Measurements from ENCODE around the gene MYCBP2. TPM values are rescaled to one million over a fixed set of nuclear protein-coding genes. Genes with fewer than 3 reads are reported as not detected.

Gene MYCBP2
- total RNA-seq, 1 donor from 2014 or later: 42.2 TPM

- intact Hi-C loops (cut with micrococcal nuclease): no loop called here
- H3K4me1 ChIP-seq: peaks cover 8% of the 10 kb centered on the region
- TF ChIP-seq CTCF (IDR thresholded peaks at IDR 0.05; ENCODE audit: borderline replicate concordance): no peak
- no peak overlapping the region for H3K4me3 ChIP-seq
- H3K27me3 ChIP-seq (ENCODE audit: low read depth): no peaks in the 10 kb centered on the region
- H3K27ac ChIP-seq (replicated peaks): no peak overlapping the region
- H3K9me3 ChIP-seq (replicated peaks): no peaks in the 10 kb centered on the region
- no peak for DNase-seq
- H3K36me3 ChIP-seq: peaks cover 67% of the 10 kb centered on the region
These were observed 189.9 kb downstream of the MYCBP2 start for GRCh38 chr13:77136902-77137420.

- Histone ChIP-seq H3K36me3 (peaks cover 62% of the 10 kb centered on the region), H3K4me3 (no peak overlapping the region), H3K4me1 (peaks cover 11% of the 10 kb centered on the region), H3K27ac (replicated peaks) (no peak overlapping the region), H3K9me3 (replicated peaks) (no peaks in the 10 kb centered on the region), H3K27me3 (ENCODE audit: low read depth) (no peaks in the 10 kb centered on the region)
- DNase-seq: no peak
- TF ChIP-seq CTCF (IDR thresholded peaks at IDR 0.05; ENCODE audit: borderline replicate concordance): no peak
- intact Hi-C loops (cut with micrococcal nuclease): no loop called here
These were observed 202.5 kb downstream of the MYCBP2 start for GRCh38 chr13:77124423-77124822.

- no peak overlapping the region for H3K27ac ChIP-seq (replicated peaks)
- no peak for TF ChIP-seq CTCF (IDR thresholded peaks at IDR 0.05; ENCODE audit: borderline replicate concordance)
- no peaks in the 10 kb centered on the region for H3K9me3 ChIP-seq (replicated peaks)
- H3K36me3 ChIP-seq: peaks cover 68% of the 10 kb centered on the region
- no peak overlapping the region for H3K4me3 ChIP-seq
- H3K4me1 ChIP-seq: no peaks in the 10 kb centered on the region
- no peak for DNase-seq
- intact Hi-C loops (cut with micrococcal nuclease): no loop called here
- H3K27me3 ChIP-seq (ENCODE audit: low read depth): no peaks in the 10 kb centered on the region
These were observed 208.8 kb downstream of the MYCBP2 start for GRCh38 chr13:77118134-77118533.

GRCh38 chr13:77114271-77114670, 212.6 kb downstream of the MYCBP2 start:
- DNase-seq: no peak
- H3K27me3 ChIP-seq (ENCODE audit: low read depth): no peaks in the 10 kb centered on the region
- peaks cover 20% of the 10 kb centered on the region for H3K9me3 ChIP-seq (replicated peaks)
- H3K36me3 ChIP-seq: peaks cover 66% of the 10 kb centered on the region
- H3K4me1 ChIP-seq: no peaks in the 10 kb centered on the region
- TF ChIP-seq CTCF (IDR thresholded peaks at IDR 0.05; ENCODE audit: borderline replicate concordance): no peak
- H3K4me3 ChIP-seq: no peak overlapping the region
- intact Hi-C loops (cut with micrococcal nuclease): no loop called here
- H3K27ac ChIP-seq (replicated peaks): no peak overlapping the region

GRCh38 chr13:77113496-77113895, 213.4 kb downstream of the MYCBP2 start:
- H3K4me1 ChIP-seq: no peaks in the 10 kb centered on the region
- peaks cover 20% of the 10 kb centered on the region for H3K9me3 ChIP-seq (replicated peaks)
- H3K4me3 ChIP-seq: no peak overlapping the region
- no peak for TF ChIP-seq CTCF (IDR thresholded peaks at IDR 0.05; ENCODE audit: borderline replicate concordance)
- no peak for DNase-seq
- no peaks in the 10 kb centered on the region for H3K27me3 ChIP-seq (ENCODE audit: low read depth)
- peaks cover 60% of the 10 kb centered on the region for H3K36me3 ChIP-seq
- no peak overlapping the region for H3K27ac ChIP-seq (replicated peaks)
- intact Hi-C loops (cut with micrococcal nuclease): no loop called here
